Naive thymus-derived CD4-positive, alpha-beta T cell (primary cell): Measurements from ENCODE around the gene ENHO. TPM values are rescaled to one million over a fixed set of nuclear protein-coding genes. Genes with fewer than 3 reads are reported as not detected.

Experiments
- ATAC-seq: fragments of 150-1000 bp; cut with Tn5 transposase; 2 replicates; pipeline ENCODE4 v1.10.0; 2021; ENCODE audit warnings: mild to moderate bottlenecking, moderate library complexity
- CTCF ChIA-PET: fragments of 350-600 bp; sonication (Branson Sonifier 250); formaldehyde crosslinking; loops from one replicate; lab custom pipeline; 2021; ENCODE audit warnings: antibody characterized with exemption; lab: Charles Lee
- POLR2A ChIA-PET: fragments of 350-600 bp; sonication (Branson Sonifier 250); formaldehyde crosslinking; loops from one replicate; lab custom pipeline; 2021; ENCODE audit warnings: antibody characterized with exemption, inconsistent platforms; lab: Charles Lee
- DNase-seq, 9 donors: peaks; one replicate each; pipeline versions ENCODE4 v3.0.0 to v3.0.0-alpha.2; 2020 to 2022; ENCODE audit warnings: mixed read lengths in 1 of 9
- H3K27ac ChIP-seq: one replicate; pipeline ENCODE4 v1.7.0; 2013; ENCODE audit warnings: mild to moderate bottlenecking, low read depth, low read length, moderate library complexity
- H3K27me3 ChIP-seq, 2 donors: one replicate each; pipeline ENCODE4 v1.7.0; 2013; ENCODE audit warnings: low read length in 2 of 2, mild to moderate bottlenecking in 2 of 2, moderate library complexity in 2 of 2; ENCODE audit not compliant: control insufficient read depth in 2 of 2, insufficient read depth in 2 of 2
- H3K36me3 ChIP-seq, 3 experiments: 1 replicate in 2 of 3; 2 replicates in 1 of 3; pipeline ENCODE4 v1.7.0; 2013; ENCODE audit warnings: low read length in 3 of 3, mild to moderate bottlenecking in 3 of 3, moderate library complexity in 1 of 3; ENCODE audit not compliant: insufficient read depth in 3 of 3, control insufficient read depth in 2 of 3
- H3K4me1 ChIP-seq, 2 donors: one replicate each; pipeline ENCODE4 v1.7.0; 2013; ENCODE audit warnings: low read length in 2 of 2, mild to moderate bottlenecking in 2 of 2, moderate library complexity in 1 of 2; ENCODE audit not compliant: control insufficient read depth in 2 of 2, insufficient read depth in 2 of 2
- H3K4me3 ChIP-seq: 2 replicates; pipeline ENCODE4 v1.7.0; 2013; ENCODE audit warnings: mild to moderate bottlenecking, low read length
- H3K9me3 ChIP-seq, 3 experiments: 1 replicate in 2 of 3; 2 replicates in 1 of 3; pipeline ENCODE4 v1.7.0; 2013; ENCODE audit warnings: low read length in 3 of 3; ENCODE audit not compliant: control insufficient read depth in 2 of 3
- H3K27ac Mint-ChIP-seq, 9 donors: one replicate each; pipeline ENCODE4 v1.8.0; 2020 to 2022; ENCODE audit warnings: mixed read lengths in 9 of 9, mild to moderate bottlenecking in 8 of 9, moderate library complexity in 5 of 9, inconsistent platforms in 2 of 9
- H3K27me3 Mint-ChIP-seq, 5 donors: one replicate each; pipeline ENCODE4 v1.8.0; 2021 to 2022; ENCODE audit warnings: mixed read lengths in 5 of 5, mild to moderate bottlenecking in 1 of 5
- H3K36me3 Mint-ChIP-seq, 5 donors: one replicate each; pipeline ENCODE4 v1.8.0; 2020 to 2022; ENCODE audit warnings: mixed read lengths in 5 of 5, mild to moderate bottlenecking in 3 of 5, inconsistent platforms in 1 of 5
- H3K4me1 Mint-ChIP-seq, 7 donors: one replicate each; pipeline ENCODE4 v1.8.0; 2020 to 2022; ENCODE audit warnings: mixed read lengths in 7 of 7, mild to moderate bottlenecking in 3 of 7, inconsistent platforms in 1 of 7
- H3K4me3 Mint-ChIP-seq, 10 donors: one replicate each; pipeline ENCODE4 v1.8.0; 2020 to 2022; ENCODE audit warnings: mild to moderate bottlenecking in 10 of 10, mixed read lengths in 10 of 10, moderate library complexity in 6 of 10, inconsistent platforms in 2 of 10
- H3K9me3 Mint-ChIP-seq, 11 donors: one replicate each; pipeline ENCODE4 v1.8.0; 2020 to 2022; ENCODE audit warnings: mixed read lengths in 11 of 11, mild to moderate bottlenecking in 4 of 11, inconsistent platforms in 1 of 11, moderate library complexity in 1 of 11
- intact Hi-C, 2 donors: fragments of 100-400 bp; cut with micrococcal nuclease; formaldehyde crosslinking; loops; one replicate each; pipeline ENCODE4 v1.15.1; 2023
- polyA plus RNA-seq, 2 donors: library from polyadenylated mRNA; unstranded; fragments of 300-500 nt; fragmentation: Illumina TruSeq; gene quantifications; one replicate each; pipeline ENCODE4 v1.2.3, GENCODE V29; 2021
- total RNA-seq, 6 experiments: library from RNA in 5 of 6; stranded (reverse) in 5 of 6; gene quantifications; 1 replicate in 5 of 6; 2 replicates in 1 of 6; pipeline ENCODE4 v1.2.3 and lab custom pipeline; 2021 to 2026

Gene ENHO
- total and polyA plus RNA-seq, 7 experiments from 2014 or later: 0.21 to 1.9 (median 0.56) TPM; not detected in 4

DNA sequence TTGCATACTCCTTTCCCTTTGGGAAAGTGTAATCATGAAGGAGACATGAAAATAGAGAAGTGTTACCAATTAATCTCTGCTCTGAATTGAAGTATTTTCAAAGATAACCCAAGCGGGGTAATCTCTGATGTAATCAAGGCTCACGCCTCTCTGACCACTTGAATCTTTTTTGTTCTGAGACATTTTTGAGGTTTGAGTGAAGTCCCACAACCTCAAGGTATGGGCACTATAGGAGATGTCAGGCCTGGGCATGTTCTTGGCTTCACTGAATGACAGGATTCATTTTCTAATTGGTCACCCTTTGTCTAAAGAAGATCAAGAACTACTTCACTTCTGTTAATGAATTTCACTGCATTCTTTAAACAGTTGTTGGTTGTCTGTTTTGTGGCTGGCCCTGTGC lies 23.7 kb downstream of the ENHO start:
- H3K36me3 Mint-ChIP-seq: no peaks in the 10 kb centered on the region
- no peak for ATAC-seq
- H3K9me3 Mint-ChIP-seq: no peaks in the 10 kb centered on the region
- ChIA-PET CTCF (interaction anchor here (0.6 kb wide), 1 partner anchor 10 kb away, joined by 4 read pairs; no protein-coding TSS in a partner anchor), POLR2A (no interaction called here)
- DNase-seq: no peak
- peaks cover 0 to 2% (median 0%) of the 10 kb centered on the region in 7 donors for H3K4me1 Mint-ChIP-seq
- H3K27me3 Mint-ChIP-seq: peaks cover 0 to 19% (median 0%) of the 10 kb centered on the region in 5 donors
- H3K4me3 ChIP-seq: no peak overlapping the region
- H3K27me3 ChIP-seq: no peaks in the 10 kb centered on the region
- H3K27ac Mint-ChIP-seq: no peak overlapping the region
- no peaks in the 10 kb centered on the region for H3K36me3 ChIP-seq
- no peaks in the 10 kb centered on the region for H3K9me3 ChIP-seq
- no peak overlapping the region for H3K4me3 Mint-ChIP-seq
- H3K27ac ChIP-seq: no peak overlapping the region
- intact Hi-C loops: no loop called here
- H3K4me1 ChIP-seq: no peaks in the 10 kb centered on the region

DNA sequence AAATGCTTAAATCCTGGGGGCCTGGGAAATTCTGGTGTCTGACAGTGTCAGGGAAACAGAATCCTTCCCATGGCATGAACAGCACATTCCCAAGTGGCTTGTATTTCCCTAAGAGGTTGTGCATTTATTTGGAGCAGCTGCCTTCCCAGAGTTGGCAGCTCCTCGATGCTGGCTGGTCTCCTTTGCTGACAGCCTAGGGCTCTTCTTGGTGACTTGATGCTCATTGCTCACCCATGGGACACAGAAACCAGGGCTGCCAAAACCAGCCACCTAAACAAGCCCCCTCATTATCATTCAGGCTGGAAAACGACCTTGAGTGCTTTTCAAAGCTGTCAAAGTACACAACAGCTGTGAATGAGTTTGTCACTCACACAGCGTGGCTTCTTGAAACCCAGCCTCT lies 24.2 kb downstream of the ENHO start:
- no peak overlapping the region for H3K4me3 Mint-ChIP-seq
- CTCF ChIA-PET: interaction anchor here (0.6 to 2.6 kb wide), 3 partner anchors 11 to 58 kb away, joined by 3 to 6 read pairs (median 4); no protein-coding TSS in a partner anchor
- intact Hi-C loops: no loop called here

DNA sequence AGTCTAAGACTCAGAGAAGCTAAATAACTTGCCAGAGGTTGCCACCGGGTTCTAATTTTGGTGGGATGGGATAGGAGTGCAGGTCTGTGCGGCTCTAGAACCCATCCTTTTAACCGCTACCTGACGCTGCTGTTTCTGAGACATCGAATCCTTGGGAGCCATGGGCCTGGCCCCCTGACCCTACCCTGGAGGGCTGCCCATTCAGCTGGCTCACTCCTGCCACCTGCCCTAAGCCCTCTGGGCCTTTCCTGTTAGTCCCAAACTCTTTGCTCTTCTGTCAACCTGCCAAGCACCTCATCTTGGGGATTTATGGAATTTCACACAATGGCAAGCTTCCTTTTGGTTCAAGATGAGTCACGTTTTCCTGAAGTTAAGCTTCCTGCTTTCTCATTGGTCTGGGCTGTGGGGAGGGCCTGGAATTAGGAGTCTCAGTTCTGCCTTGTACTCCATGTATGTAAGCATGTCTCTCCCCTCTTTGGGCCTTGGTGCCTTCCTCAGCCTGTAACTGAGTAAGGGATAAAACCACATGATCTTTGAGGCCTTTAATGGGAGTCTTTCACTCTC lies 26.6 kb downstream of the ENHO start:
- H3K4me1 Mint-ChIP-seq: peaks cover 0 to 2% (median 0%) of the 10 kb centered on the region in 7 donors
- DNase-seq (no peak), ATAC-seq (no peak)
- H3K9me3 ChIP-seq: no peaks in the 10 kb centered on the region
- no peaks in the 10 kb centered on the region for H3K27me3 ChIP-seq
- H3K4me3 ChIP-seq: no peak overlapping the region
- H3K27me3 Mint-ChIP-seq: peaks cover 9 to 22% (median 14%) of the 10 kb centered on the region in 5 donors
- intact Hi-C loops: no loop called here
- H3K27ac Mint-ChIP-seq: no peak overlapping the region
- H3K36me3 Mint-ChIP-seq: no peaks in the 10 kb centered on the region
- ChIA-PET CTCF (interaction anchor here (0.6 to 2.6 kb wide), 4 partner anchors 30 to 164 kb away, joined by 3 to 6 read pairs (median 4); no protein-coding TSS in a partner anchor), POLR2A (no interaction called here)
- H3K9me3 Mint-ChIP-seq: peaks cover 0 to 2% (median 0%) of the 10 kb centered on the region in 11 donors
- H3K4me3 Mint-ChIP-seq: no peak overlapping the region
- H3K36me3 ChIP-seq: no peaks in the 10 kb centered on the region
- H3K4me1 ChIP-seq: no peaks in the 10 kb centered on the region
- no peak overlapping the region for H3K27ac ChIP-seq

More for the DNA sequence above, 24.2 kb downstream of the ENHO start:
- Histone ChIP-seq H3K27ac (no peak overlapping the region), H3K4me3 (no peak overlapping the region), H3K36me3 (no peaks in the 10 kb centered on the region), H3K27me3 (no peaks in the 10 kb centered on the region), H3K9me3 (no peaks in the 10 kb centered on the region), H3K4me1 (no peaks in the 10 kb centered on the region)
- no peak overlapping the region for H3K27ac Mint-ChIP-seq
- H3K27me3 Mint-ChIP-seq: peaks cover 0 to 16% (median 4%) of the 10 kb centered on the region in 5 donors
- DNase-seq (no peak), ATAC-seq (no peak)
- H3K36me3 Mint-ChIP-seq: no peaks in the 10 kb centered on the region
- H3K4me1 Mint-ChIP-seq: peaks cover 0 to 2% (median 0%) of the 10 kb centered on the region in 7 donors
- POLR2A ChIA-PET: no interaction called here
- H3K9me3 Mint-ChIP-seq: peaks cover 0 to 2% (median 0%) of the 10 kb centered on the region in 11 donors

GRCh38 chr9:34493972-34494535 lies 28.7 kb downstream of the ENHO start:
- Mint-ChIP-seq H3K4me3 (no peak overlapping the region), H3K36me3 (no peaks in the 10 kb centered on the region), H3K27ac (no peak overlapping the region), H3K27me3 (peaks cover 12 to 23% (median 13%) of the 10 kb centered on the region in 5 donors), H3K4me1 (no peaks in the 10 kb centered on the region), H3K9me3 (peaks cover 0 to 2% (median 0%) of the 10 kb centered on the region in 11 donors)
- intact Hi-C loops: no loop called here
- Histone ChIP-seq H3K4me3 (no peak overlapping the region), H3K9me3 (no peaks in the 10 kb centered on the region), H3K4me1 (no peaks in the 10 kb centered on the region), H3K36me3 (no peaks in the 10 kb centered on the region), H3K27me3 (no peaks in the 10 kb centered on the region), H3K27ac (no peak overlapping the region)
- ATAC-seq: peak; percentile 47
- ChIA-PET POLR2A (no interaction called here), CTCF (no interaction called here)
- DNase-seq: peak in 4 of 9 donors; percentile 17 to 45 (median 28)

GRCh38 chr9:34492051-34492450 lies 30.7 kb downstream of the ENHO start:
- CTCF ChIA-PET: no interaction called here
- peaks cover 0 to 2% (median 0%) of the 10 kb centered on the region in 11 donors for H3K9me3 Mint-ChIP-seq
- intact Hi-C loops: no loop called here
- H3K4me1 ChIP-seq: no peaks in the 10 kb centered on the region
- no peak overlapping the region for H3K27ac ChIP-seq
- no peak overlapping the region for H3K4me3 Mint-ChIP-seq
- ATAC-seq (no peak), DNase-seq (no peak)
- no peaks in the 10 kb centered on the region for H3K36me3 Mint-ChIP-seq
- no peak overlapping the region for H3K27ac Mint-ChIP-seq
- peaks cover 13 to 34% (median 20%) of the 10 kb centered on the region in 5 donors for H3K27me3 Mint-ChIP-seq
- H3K4me1 Mint-ChIP-seq: no peaks in the 10 kb centered on the region
- POLR2A ChIA-PET: no interaction called here
- no peaks in the 10 kb centered on the region for H3K27me3 ChIP-seq
- H3K36me3 ChIP-seq: no peaks in the 10 kb centered on the region
- no peak overlapping the region for H3K4me3 ChIP-seq
- no peaks in the 10 kb centered on the region for H3K9me3 ChIP-seq

GRCh38 chr9:34491596-34491995 lies 31.2 kb downstream of the ENHO start:
- Histone ChIP-seq H3K27me3 (no peaks in the 10 kb centered on the region), H3K4me3 (no peak overlapping the region), H3K36me3 (no peaks in the 10 kb centered on the region), H3K27ac (no peak overlapping the region), H3K4me1 (no peaks in the 10 kb centered on the region), H3K9me3 (no peaks in the 10 kb centered on the region)
- ChIA-PET CTCF (no interaction called here), POLR2A (no interaction called here)
- intact Hi-C loops: no loop called here
- DNase-seq (no peak), ATAC-seq (no peak)
- no peak overlapping the region for H3K4me3 Mint-ChIP-seq
- no peaks in the 10 kb centered on the region for H3K4me1 Mint-ChIP-seq
- H3K27ac Mint-ChIP-seq: no peak overlapping the region
- peaks cover 0 to 2% (median 0%) of the 10 kb centered on the region in 11 donors for H3K9me3 Mint-ChIP-seq
- H3K36me3 Mint-ChIP-seq: no peaks in the 10 kb centered on the region
- H3K27me3 Mint-ChIP-seq: peaks cover 15 to 34% (median 20%) of the 10 kb centered on the region in 5 donors
